CD4-positive, alpha-beta T cell treated with Interleukin-1 beta for 1 hour (primary cell): Measurements from ENCODE around the gene TRIM3.

Experiments used
- DNase-seq, 2 donors: peaks; one replicate each; pipeline ENCODE4 v3.0.0-alpha.2; 2020 to 2022

Gene TRIM3

GRCh38 chr11:6480299-6480914, 6.7 kb upstream of the TRIM3 start:
- no peak for DNase-seq

DNA sequence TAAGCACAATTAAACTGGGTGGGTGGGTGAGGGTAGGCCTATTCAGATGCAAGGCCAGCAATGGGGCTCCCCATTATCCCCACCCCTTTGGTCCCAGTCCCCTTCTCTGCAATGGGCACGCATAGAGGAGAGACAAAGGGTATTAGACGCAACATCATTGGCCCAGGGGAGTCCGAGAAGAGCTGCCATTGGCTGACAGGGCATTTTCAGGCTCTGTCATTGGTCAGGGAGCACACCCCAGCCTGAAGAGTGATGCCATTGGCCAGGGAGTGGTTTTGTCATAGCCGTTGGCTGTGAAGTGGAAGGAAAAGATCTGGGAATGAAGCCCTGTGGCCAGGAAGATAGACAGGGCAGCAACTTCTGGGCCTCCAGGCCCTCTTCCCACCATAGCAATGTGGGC, 2.8 kb upstream of the TRIM3 start:
- DNase-seq = no peak

DNA sequence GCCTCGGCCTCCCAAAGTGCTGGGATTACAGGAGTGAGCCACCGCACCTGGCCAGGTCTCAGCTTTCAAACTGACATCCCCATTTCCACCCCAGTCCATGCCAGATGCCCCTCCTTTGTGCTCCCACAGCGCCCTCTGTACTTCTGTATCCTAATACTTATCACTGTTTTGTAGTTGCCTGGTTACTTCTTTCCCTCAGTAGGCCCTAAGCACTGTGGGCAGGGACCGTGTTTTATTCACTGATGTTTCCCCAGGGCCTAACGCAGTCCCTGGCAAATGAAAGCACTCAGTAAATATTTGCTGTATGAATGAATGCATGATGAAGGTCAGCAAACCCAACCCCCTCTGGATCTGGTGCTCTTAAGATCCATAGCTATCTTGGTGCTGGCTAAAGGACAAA, 2.2 kb upstream of the TRIM3 start:
- no peak for DNase-seq

DNA sequence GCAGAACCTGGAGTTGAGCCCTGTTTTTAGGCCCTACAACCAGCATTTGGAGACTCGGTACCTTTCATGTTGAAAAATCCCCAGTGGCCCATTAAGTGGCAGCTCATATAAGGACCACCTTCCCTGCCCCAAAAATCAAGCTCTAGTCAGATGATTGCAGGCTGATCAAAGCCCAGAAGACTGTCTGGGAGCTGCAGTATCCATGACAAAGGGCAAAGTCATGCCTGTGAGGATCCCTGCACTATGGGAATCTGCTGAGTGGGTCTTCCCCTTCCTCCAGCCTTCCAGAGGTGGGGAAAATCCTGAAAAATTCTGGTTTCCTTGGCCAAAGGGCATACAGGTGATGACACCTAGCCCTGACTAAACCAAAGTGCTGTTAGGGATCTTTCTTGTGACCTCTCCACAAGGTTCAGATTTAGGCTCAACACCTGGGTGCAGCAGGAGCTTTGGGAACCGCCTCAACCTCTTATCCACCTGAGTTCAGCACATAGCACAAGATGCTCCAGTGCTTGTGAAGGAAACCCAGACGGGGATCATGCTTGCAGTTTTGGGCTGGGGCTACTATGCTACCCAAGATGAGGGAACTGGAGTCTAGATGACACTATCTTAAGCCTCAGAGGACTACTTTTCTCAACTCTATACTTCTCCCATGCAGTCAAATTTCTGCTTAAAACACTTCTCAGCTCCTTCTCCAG, 1.2 kb upstream of the TRIM3 start:
- DNase-seq = no peak

GRCh38 chr11:6474413-6474792, 662 bp upstream of the TRIM3 start:
- no peak for DNase-seq

DNA sequence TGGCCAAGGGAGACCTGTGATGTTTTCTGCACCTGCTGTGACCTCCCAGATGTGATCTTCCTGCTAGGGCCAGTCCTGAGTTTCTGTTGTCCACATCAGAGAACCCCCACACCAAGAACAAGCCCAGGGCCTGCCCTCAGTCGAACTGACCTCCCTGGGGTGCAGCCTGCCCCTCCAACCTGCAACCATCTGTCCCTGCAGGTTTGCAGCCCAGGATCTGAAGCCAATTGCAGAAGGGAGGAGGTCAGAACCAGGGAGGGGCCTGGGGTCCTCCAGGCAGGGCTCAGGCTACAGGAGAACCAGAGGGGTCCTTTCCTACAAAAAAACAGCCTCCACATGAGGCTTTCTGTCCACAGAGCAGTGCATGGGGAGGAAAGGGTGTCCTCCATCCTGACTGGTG, 807 bp downstream of the TRIM3 start:
- no peak for DNase-seq

DNA sequence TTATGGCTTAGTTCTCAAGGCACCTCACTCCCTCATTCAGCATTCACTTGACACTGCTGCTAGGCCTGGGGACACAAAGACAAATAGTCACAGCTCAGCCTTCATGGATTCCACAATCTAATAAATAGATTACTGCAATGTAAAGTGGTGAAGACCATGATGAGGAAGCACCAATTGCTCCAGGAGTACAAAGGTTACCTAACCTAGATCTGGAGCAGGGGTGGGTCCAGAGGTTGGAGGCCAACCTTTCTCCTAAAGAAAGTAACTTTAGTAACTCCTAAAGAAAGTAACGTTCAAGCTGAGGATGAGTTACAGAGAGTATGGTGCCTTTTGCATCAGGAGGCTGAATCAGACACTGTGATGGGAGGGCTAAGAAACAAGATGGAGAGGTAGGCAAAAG, 4.1 kb downstream of the TRIM3 start:
- DNase-seq = no peak

DNA sequence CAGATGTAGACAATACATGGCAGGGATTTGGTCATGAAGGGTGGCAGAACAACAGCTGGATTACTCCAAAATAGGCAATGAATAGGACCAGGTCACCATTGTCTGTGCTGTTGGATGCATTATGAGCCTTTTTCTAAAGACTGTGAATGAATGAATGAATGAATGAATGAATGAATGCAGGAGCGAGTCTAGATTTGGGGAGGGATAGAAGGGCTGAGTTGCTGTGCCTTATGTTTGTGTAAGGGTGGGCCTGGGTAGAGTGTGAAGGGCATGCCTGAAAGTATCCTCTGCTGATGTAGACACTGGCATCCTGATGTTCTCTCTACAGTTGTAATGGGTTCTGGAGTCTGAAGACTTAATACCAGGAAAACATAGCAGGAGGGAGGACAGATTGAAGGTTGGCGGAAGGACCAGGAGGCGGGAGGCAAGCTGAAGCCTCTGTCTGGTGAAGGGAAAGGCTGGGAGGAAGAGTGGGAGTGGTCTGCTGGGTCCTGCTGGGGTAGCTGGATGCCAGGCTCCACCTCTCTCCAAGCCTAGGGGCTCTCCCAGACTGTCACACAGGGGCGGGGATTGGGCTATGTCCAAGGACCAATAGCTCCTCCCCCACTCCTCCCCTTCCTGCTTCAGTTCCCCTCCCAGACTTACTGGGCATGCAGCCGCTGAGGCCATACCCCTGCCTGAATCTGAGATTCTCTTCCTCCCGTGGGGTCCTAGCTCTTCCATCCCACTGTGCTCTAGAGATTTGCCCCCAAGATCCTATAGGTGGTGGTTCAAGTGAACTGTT, 4.8 kb downstream of the TRIM3 start:
- DNase-seq = peak; percentile 11 to 75

DNA sequence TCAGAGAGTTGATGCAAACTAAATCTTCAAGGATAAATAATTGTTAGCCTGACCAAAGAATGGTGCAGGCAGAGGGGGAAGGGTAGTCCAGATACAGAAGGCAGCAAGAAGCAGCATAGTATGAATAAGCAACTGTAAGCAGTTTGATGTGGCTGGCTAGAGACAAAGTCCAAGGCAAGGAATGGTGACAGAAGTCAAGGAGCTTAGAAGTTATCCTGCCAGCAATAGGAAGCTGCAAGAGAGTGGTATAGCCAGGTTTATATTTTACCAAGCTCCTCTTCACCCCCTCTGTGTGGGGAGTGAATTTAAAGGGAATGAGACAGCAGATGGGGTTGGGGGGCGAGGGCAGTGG, 14.7 kb downstream of the TRIM3 start:
- DNase-seq = no peak

DNA sequence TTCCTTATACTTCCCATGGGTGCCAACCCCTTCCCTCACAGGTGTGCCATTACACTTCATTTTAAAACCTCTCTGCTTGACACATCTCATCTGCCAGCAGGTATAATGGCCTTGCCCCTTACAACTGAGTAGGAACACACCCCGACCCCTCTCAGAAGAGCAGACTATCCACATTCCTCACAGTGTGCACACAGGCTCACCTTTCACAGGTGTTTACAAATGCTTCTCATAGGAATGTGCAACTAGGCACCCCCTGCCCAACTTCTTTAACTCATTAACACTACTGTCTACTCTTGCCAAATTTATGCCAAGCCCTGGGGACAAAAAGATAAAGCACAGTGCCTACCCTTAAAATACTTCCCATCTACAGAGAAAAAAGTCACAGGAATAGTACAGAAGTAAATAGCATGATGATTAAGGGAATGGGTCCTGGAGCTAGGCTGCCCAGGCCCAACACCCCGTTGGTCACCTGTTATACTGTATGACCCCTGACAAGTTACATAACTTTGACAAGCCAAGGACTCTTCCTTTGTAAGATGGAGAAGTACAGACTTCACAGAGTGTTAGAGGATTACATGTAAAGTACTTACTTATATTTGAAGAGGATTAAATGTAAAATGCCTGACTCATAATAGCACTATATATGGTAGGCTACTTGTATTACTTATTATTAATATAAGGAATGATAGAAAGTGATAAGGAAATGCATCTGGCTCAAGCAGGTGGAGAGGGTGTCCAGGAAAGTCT, 15.2 kb downstream of the TRIM3 start:
- no peak for DNase-seq

- no peak for DNase-seq
Observed at GRCh38 chr11:6457581-6458320, 16.0 kb downstream of the TRIM3 start.

- DNase-seq = no peak
Observed at GRCh38 chr11:6456361-6457073, 17.2 kb downstream of the TRIM3 start.

DNA sequence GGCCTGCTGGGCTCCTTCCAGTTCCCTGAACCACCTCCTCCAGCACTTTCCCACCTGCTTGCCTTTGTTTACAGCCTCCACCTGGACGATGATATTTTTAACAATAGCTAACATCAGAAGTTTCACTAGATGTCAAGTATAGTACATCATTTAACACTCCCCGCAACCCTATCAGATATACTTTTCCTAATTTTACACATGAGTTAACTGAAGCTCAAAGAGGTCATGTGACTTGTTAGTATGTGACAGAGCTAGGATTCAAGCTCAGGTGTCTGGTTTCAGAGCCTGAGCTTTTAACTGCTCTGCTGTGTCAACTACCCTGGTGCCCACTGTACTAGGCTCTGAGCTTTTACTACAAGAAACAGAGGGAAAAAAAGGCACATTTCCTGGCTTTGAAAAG, 18.7 kb downstream of the TRIM3 start:
- no peak for DNase-seq

DNA sequence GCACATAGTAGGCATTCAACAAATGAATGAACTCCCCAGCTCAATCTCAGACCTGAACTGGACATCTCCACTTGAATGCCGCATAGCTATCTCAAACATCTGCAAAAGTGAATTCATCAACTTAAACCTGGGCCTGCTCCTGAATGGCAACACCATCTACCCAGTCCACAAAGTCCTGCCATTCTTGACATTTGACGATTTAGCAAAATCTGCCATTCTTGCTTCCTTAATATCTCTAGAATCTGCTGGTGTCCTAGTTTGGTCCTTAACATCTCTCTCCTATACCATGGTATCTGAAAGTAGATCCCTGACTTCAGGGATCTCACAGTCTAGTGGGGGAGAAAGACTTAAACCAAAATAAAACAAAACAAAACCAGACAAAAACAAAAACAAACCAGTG, 20.6 kb downstream of the TRIM3 start:
- no peak for DNase-seq

- DNase-seq = no peak
Observed at GRCh38 chr11:6452219-6452618, 21.5 kb downstream of the TRIM3 start.

GRCh38 chr11:6448574-6448973, 25.2 kb downstream of the TRIM3 start:
- DNase-seq = no peak

GRCh38 chr11:6443269-6444003, 30.3 kb downstream of the TRIM3 start:
- DNase-seq = peak; percentile 59 to 63

- no peak for DNase-seq
Observed at GRCh38 chr11:6442441-6442840, 31.3 kb downstream of the TRIM3 start.

DNA sequence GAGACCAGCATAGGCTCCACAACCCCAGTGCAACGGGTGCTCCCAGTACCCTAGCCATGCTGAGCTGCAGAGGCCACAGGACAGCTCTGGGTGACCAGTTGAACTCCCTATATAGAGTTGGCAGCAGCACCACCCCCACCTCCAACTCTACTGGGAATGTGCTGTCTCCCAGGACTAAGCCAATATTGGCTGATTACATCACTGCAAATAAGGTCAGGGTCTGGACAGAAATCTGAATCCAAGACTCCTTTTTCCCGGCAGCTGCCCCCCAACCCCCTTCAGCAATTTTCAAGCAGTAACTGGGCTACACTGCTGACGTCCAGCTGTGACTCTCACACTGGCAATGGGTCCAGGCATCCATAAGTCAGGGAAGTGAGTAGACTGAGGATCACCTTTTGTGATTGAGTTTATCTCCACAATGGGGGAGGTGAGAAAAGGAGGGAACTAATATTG, 32.8 kb downstream of the TRIM3 start, which contains the start of gene HPX:
Gene HPX (minus strand): TSS at position 82 of the 453 bp plus-strand sequence. CDS start 24 bp downstream, at position 58.
- no peak for DNase-seq

- DNase-seq = peak; percentile 32 to 49
Observed at GRCh38 chr11:6438979-6439571, 34.7 kb downstream of the TRIM3 start.

DNA sequence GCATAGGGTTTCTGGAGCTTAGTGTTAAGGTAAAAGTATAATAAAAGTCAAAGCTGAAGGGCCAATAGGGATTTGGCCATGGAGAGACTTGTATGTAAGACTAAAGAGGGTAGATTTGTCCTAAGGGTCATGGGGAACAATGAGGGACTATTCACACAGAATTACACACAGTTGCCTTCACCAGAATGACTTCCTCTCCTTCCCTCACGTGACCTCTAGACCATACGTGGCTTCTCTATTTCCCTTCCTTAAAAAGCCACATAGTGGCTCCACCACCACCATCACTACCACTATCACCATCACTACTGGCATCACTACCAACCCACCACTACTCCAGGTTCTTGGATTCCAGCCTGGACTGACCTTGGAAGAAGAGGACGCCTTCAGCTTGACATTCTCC, 35.7 kb downstream of the TRIM3 start:
- peak; percentile 11 to 16 for DNase-seq
